GM19240 (cell line): Measurements from ENCODE around the gene MYO5C.
"Not testable (repeated sequence)": the region's sequence is repeated elsewhere in the genome, so short reads cannot be mapped to it uniquely, and the experiment has no call there.

Experiments
- DNase-seq: peaks from one replicate; pipeline ENCODE4 v3.0.0; 2011; ENCODE audit warnings: low spot score; ENCODE audit not compliant: insufficient read length

MYO5C gene

GRCh38 chr15:52306270-52306669 lies 10.7 kb upstream of the MYO5C start:
- no peak for DNase-seq

GRCh38 chr15:52303093-52303772 lies 7.6 kb upstream of the MYO5C start:
- DNase-seq: no peak

- no peak for DNase-seq
These were observed 5.8 kb upstream of the MYO5C start for GRCh38 chr15:52301265-52301847.

GRCh38 chr15:52294881-52295420 lies 653 bp downstream of the MYO5C start:
- no peak for DNase-seq

GRCh38 chr15:52292780-52293392 lies 2.7 kb downstream of the MYO5C start:
- DNase-seq: no peak

- DNase-seq: peak; percentile 46
These were observed 4.4 kb downstream of the MYO5C start for GRCh38 chr15:52291204-52291603.

- no peak for DNase-seq
These were observed 4.8 kb downstream of the MYO5C start for GRCh38 chr15:52290800-52291199.

GRCh38 chr15:52290329-52290728 lies 5.3 kb downstream of the MYO5C start:
- no peak for DNase-seq

- no peak for DNase-seq
These were observed 5.9 kb downstream of the MYO5C start for GRCh38 chr15:52289629-52290081.

- no peak for DNase-seq
These were observed 6.6 kb downstream of the MYO5C start for GRCh38 chr15:52288986-52289385.

- DNase-seq: no peak
These were observed 7.3 kb downstream of the MYO5C start for GRCh38 chr15:52288051-52288942.

GRCh38 chr15:52287114-52287513 lies 8.5 kb downstream of the MYO5C start:
- DNase-seq: no peak

- not testable (repeated sequence) for DNase-seq
These were observed 9.7 kb downstream of the MYO5C start for GRCh38 chr15:52285941-52286340.

GRCh38 chr15:52284164-52284563 lies 11.4 kb downstream of the MYO5C start:
- DNase-seq: no peak

- DNase-seq: no peak
These were observed 12.3 kb downstream of the MYO5C start for GRCh38 chr15:52283281-52283680.

GRCh38 chr15:52282418-52282817 lies 13.2 kb downstream of the MYO5C start:
- no peak for DNase-seq

- no peak for DNase-seq
These were observed 14.2 kb downstream of the MYO5C start for GRCh38 chr15:52281085-52282035.

- DNase-seq: no peak
These were observed 15.1 kb downstream of the MYO5C start for GRCh38 chr15:52280326-52281084.

GRCh38 chr15:52278636-52279367 lies 16.8 kb downstream of the MYO5C start:
- no peak for DNase-seq
